ENCODE results near the gene ENOX1. TPM values are rescaled to one million over a fixed set of nuclear protein-coding genes. Genes with fewer than 3 reads are reported as not detected.

Gene ENOX1
- total RNA-seq, 1 experiment from 2014 or later, result 1.8 TPM

- no peak overlapping the region for H3K27ac Mint-ChIP-seq (ENCODE audit: low read depth, unreplicated experiment)
- intact Hi-C loops (cut with micrococcal nuclease), result no loop called here
- no peaks in the 10 kb centered on the region for H3K27me3 Mint-ChIP-seq (ENCODE audit: insufficient read depth, unreplicated experiment)
- H3K36me3 Mint-ChIP-seq (ENCODE audit: insufficient read depth, unreplicated experiment), result no peaks in the 10 kb centered on the region
- DNase-seq (ENCODE audit: unreplicated experiment), result no peak
- H3K4me1 Mint-ChIP-seq (ENCODE audit: insufficient read depth, unreplicated experiment), result no peaks in the 10 kb centered on the region
- BruUV-seq (replicated peaks), result no TSS peak
- TF ChIP-seq, protein P1, sequence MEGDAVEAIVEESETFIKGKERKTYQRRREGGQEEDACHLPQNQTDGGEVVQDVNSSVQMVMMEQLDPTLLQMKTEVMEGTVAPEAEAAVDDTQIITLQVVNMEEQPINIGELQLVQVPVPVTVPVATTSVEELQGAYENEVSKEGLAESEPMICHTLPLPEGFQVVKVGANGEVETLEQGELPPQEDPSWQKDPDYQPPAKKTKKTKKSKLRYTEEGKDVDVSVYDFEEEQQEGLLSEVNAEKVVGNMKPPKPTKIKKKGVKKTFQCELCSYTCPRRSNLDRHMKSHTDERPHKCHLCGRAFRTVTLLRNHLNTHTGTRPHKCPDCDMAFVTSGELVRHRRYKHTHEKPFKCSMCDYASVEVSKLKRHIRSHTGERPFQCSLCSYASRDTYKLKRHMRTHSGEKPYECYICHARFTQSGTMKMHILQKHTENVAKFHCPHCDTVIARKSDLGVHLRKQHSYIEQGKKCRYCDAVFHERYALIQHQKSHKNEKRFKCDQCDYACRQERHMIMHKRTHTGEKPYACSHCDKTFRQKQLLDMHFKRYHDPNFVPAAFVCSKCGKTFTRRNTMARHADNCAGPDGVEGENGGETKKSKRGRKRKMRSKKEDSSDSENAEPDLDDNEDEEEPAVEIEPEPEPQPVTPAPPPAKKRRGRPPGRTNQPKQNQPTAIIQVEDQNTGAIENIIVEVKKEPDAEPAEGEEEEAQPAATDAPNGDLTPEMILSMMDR (IDR thresholded peaks at IDR 0.05; ENCODE audit: unreplicated experiment), result no peak
- H3K9me3 Mint-ChIP-seq (ENCODE audit: unreplicated experiment), result no peaks in the 10 kb centered on the region
- H3K4me3 Mint-ChIP-seq (ENCODE audit: unreplicated experiment), result no peak overlapping the region
- ChIA-PET POLR2A (no interaction called here), CTCF (interaction anchor here (0.9 kb wide), 1 partner anchor 95 kb away, joined by 4 read pairs; no protein-coding TSS in a partner anchor)
These were observed 307.9 kb downstream of the ENOX1 start for GRCh38 chr13:43478902-43479301.

- H3K27me3 Mint-ChIP-seq (ENCODE audit: insufficient read depth, unreplicated experiment), result no peaks in the 10 kb centered on the region
- no TSS peak for BruUV-seq (replicated peaks)
- H3K9me3 Mint-ChIP-seq (ENCODE audit: unreplicated experiment), result no peaks in the 10 kb centered on the region
- H3K4me3 Mint-ChIP-seq (ENCODE audit: unreplicated experiment), result no peak overlapping the region
- no peaks in the 10 kb centered on the region for H3K36me3 Mint-ChIP-seq (ENCODE audit: insufficient read depth, unreplicated experiment)
- intact Hi-C loops (cut with micrococcal nuclease), result no loop called here
- DNase-seq (ENCODE audit: unreplicated experiment), result no peak
- CTCF ChIA-PET, result no interaction called here
- TF ChIP-seq, protein P1 (IDR thresholded peaks at IDR 0.05; ENCODE audit: unreplicated experiment), result no peak
- H3K4me1 Mint-ChIP-seq (ENCODE audit: insufficient read depth, unreplicated experiment), result no peaks in the 10 kb centered on the region
- no peak overlapping the region for H3K27ac Mint-ChIP-seq (ENCODE audit: low read depth, unreplicated experiment)
- POLR2A ChIA-PET, result interaction anchor here (0.7 kb wide), 1 partner anchor 92 kb away, joined by 3 read pairs; no protein-coding TSS in a partner anchor
These were observed 308.6 kb downstream of the ENOX1 start for GRCh38 chr13:43478211-43478610.

GRCh38 chr13:43475140-43475539 is 311.6 kb downstream of the ENOX1 start:
- no peak for DNase-seq (ENCODE audit: unreplicated experiment)
- Mint-ChIP-seq H3K36me3 (ENCODE audit: insufficient read depth, unreplicated experiment) (no peaks in the 10 kb centered on the region), H3K9me3 (ENCODE audit: unreplicated experiment) (no peaks in the 10 kb centered on the region), H3K4me1 (ENCODE audit: insufficient read depth, unreplicated experiment) (no peaks in the 10 kb centered on the region), H3K27ac (ENCODE audit: low read depth, unreplicated experiment) (no peak overlapping the region), H3K4me3 (ENCODE audit: unreplicated experiment) (no peak overlapping the region), H3K27me3 (ENCODE audit: insufficient read depth, unreplicated experiment) (no peaks in the 10 kb centered on the region)
- intact Hi-C loops (cut with micrococcal nuclease), result no loop called here
- POLR2A ChIA-PET, result no interaction called here
- no TSS peak for BruUV-seq (replicated peaks)
- CTCF ChIA-PET, result no interaction called here
- TF ChIP-seq, protein P1 (IDR thresholded peaks at IDR 0.05; ENCODE audit: unreplicated experiment), result no peak

GRCh38 chr13:43473437-43473836 is 313.3 kb downstream of the ENOX1 start:
- POLR2A ChIA-PET, result no interaction called here
- Mint-ChIP-seq H3K4me3 (ENCODE audit: unreplicated experiment) (no peak overlapping the region), H3K9me3 (ENCODE audit: unreplicated experiment) (no peaks in the 10 kb centered on the region), H3K4me1 (ENCODE audit: insufficient read depth, unreplicated experiment) (no peaks in the 10 kb centered on the region), H3K27me3 (ENCODE audit: insufficient read depth, unreplicated experiment) (no peaks in the 10 kb centered on the region), H3K27ac (ENCODE audit: low read depth, unreplicated experiment) (no peak overlapping the region), H3K36me3 (ENCODE audit: insufficient read depth, unreplicated experiment) (no peaks in the 10 kb centered on the region)
- CTCF ChIA-PET, result interaction anchor here (0.6 kb wide), 1 partner anchor 105 kb away, joined by 3 read pairs; no protein-coding TSS in a partner anchor
- TF ChIP-seq, protein P1 (IDR thresholded peaks at IDR 0.05; ENCODE audit: unreplicated experiment), result no peak
- intact Hi-C loops (cut with micrococcal nuclease), result no loop called here
- DNase-seq (ENCODE audit: unreplicated experiment), result no peak
- no TSS peak for BruUV-seq (replicated peaks)

Data from MCF 10A (cell line).